Stimulated activated CD8-positive, alpha-beta memory T cell treated with anti-CD3 and anti-CD28 coated beads, Interleukin-7, amount 100 ng/mL, for 1 hour (primary cell): ENCODE measurements around the gene MIEF2.
A peak's percentile ranks its signal among the peaks of the same experiment; 100 is the strongest.
"Not testable (repeated sequence)": the region's sequence is repeated elsewhere in the genome, so short reads cannot be mapped to it uniquely, and the experiment has no call there.

ENCODE experiments used
- DNase-seq, 2 donors: peaks; one replicate each; pipeline ENCODE4 v3.0.0-alpha.2; 2020; ENCODE audit warnings: low read depth in 2 of 2

Gene MIEF2, protein sequence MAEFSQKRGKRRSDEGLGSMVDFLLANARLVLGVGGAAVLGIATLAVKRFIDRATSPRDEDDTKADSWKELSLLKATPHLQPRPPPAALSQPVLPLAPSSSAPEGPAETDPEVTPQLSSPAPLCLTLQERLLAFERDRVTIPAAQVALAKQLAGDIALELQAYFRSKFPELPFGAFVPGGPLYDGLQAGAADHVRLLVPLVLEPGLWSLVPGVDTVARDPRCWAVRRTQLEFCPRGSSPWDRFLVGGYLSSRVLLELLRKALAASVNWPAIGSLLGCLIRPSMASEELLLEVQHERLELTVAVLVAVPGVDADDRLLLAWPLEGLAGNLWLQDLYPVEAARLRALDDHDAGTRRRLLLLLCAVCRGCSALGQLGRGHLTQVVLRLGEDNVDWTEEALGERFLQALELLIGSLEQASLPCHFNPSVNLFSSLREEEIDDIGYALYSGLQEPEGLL

DNA sequence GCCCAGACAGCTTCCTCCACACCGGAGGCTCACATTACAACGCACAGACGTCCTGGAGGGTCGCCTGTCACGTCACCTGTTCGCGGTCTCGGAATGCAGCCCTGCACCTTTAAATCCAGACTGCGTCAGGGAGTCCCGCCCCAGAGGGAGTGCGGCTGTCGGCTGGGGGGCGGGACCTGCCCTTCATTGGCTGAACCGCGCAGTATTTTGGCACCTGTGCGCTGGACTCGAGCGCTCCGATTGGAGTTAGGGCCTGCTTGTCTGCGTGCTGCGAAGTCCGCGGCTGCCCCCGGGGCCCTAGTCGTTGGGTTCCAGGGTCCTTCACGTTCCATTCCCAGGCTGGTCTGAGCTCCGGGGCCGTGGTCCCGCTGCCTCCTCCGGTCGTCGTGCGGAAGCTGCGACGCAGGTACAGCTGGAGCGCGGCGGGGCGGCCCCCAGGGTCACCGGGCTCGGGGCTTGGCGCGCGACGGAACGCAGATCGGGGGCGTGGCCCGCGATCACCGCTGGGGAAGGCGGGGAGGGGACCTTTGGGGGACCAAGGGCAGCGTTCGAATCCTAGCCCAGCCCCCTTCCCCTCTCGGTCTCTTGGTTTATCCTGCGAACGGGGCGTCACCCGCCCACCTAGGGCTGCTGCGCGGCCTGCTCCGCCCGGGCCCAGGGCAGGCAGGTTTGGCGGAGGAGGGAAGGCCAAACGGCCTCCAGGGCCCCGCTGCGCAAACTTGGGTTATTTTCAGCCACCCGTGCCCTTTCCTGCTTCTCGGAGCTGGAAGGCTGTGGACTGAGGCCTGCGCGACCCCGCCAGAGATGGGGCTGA is at the start of gene MIEF2:
TSS of gene MIEF2 (plus strand) at position 331 of the 814 bp plus-strand sequence. CDS start 2,059 bp downstream, outside the sequence.
- peak; percentile 75 to 85 for DNase-seq

DNA sequence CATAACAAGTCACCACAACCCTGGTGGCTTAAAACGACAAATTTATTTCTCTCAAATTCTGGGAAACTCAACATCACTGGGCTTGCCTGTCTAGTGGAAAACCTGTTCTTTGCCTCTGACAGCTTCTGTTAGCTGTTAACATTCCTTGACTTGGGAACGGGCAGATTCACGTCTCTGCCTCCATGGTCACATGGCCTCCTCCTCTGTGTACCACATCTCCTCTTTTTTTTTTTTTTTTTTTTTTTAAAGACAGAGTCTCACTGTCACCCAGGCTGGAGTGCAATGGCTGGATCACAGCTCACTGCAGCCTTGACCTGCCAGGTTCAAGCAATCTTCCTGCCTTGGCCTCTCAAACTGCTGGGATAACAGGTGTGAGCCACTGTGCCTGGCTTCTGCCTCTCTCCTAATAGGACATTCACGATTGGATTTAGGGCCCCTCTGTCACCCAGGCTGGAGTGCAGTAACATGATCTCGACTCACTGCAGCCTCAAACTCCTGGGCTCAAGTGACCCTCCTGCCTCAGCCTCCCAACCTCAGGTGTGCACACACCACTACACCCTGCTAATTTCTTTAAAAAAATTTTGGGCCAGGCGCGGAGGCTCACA is 46.7 kb upstream of the MIEF2 start:
- DNase-seq = no peak

DNA sequence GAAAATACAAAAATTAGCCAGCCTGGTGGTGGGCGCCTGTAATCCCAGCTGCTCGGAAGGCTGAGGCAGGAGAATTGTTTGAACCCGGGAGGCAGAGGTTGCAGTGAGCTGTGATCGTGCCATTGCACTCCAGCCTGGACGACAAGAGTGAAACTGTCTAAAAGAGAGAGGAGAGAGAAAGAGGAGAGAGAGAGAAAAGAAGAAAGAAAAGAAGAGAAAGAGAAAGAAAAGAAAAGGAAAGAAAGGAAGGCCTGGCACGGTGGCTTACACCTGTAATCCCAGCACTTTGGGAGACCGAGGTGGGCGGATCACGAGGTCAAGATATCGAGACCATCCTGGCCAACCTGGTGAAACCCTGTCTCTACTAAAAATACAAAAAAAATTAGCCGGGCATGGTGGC is 43.6 kb upstream of the MIEF2 start:
- DNase-seq = not testable (repeated sequence)

DNA sequence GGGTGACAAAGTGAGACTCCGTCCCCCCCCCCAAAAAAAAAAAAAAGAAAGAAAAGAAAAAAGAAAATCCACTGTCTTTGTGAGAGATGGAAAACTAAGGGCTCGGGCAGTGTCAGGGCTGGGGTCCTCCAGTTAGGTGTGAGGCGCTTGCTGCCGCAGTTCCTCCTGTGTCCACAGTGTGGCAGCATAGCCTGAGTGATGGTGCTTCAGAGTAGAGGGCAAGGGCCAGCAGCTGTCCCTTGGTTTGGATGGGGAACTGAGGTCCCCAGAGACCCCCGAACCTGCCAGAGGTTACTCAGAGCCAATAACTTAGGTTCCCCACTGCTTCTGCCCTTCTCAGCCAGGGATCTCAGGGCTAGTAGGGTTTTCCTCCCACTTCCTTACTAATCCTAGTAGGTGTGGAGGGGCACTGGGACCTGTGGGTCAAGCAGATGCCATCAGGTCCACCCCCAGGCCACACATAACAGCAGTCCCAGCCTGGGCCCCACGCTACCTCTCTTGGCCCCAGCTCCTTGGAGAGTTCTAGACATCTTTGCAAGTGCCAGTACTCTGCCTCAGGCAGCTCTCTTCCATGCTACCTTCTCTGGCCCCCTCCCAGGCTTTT is 42.9 kb upstream of the MIEF2 start:
- DNase-seq = peak; percentile 34 to 48

DNA sequence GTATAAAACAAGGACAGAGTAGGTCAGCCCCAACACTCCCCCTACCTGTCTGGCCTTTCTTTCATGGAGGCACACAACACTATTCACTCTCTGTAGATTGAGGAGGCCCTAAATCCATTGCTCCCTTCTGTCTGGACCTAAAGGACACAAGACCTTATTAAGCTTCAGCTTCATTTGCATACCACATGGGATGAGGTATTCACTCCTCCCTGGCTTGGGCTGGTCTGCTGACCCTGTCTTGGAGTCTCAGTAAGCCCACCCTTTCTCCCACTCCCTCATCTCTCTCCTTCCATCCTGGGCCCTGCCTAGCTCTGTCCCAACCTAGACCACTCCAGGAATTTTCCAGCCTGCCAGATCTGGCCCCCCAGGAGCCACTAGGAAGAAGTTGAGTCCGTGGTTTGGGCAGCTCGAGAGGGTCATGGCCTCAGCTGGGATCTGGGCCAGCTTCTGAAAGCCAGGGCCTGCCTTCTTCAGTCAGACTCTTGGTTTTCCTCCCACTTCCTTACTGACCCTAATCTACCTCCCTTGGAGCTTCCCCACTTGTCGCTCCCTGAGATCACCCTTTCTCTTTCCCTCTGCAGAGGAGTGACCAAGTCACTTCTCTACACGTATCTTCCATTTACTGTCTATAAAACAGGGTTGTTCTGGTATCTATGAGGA is 41.6 kb upstream of the MIEF2 start:
- no peak for DNase-seq

DNA sequence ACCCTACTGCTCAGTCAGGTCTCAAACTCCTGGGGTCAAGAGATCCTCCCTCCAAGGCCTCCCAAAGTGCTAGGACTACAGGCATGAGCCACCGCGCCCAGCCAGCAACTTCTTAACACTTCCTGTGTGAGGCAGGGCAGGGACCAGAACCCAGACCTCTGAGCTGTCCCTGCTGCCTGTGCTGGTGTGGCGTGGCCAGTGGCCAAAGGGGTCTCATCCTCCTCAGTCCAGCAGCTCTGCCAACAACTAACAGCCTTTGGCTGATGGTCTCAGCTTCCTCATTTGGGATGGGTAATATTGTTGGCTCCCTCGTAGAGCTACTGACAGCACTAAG is 36.4 kb upstream of the MIEF2 start:
- no peak for DNase-seq

DNA sequence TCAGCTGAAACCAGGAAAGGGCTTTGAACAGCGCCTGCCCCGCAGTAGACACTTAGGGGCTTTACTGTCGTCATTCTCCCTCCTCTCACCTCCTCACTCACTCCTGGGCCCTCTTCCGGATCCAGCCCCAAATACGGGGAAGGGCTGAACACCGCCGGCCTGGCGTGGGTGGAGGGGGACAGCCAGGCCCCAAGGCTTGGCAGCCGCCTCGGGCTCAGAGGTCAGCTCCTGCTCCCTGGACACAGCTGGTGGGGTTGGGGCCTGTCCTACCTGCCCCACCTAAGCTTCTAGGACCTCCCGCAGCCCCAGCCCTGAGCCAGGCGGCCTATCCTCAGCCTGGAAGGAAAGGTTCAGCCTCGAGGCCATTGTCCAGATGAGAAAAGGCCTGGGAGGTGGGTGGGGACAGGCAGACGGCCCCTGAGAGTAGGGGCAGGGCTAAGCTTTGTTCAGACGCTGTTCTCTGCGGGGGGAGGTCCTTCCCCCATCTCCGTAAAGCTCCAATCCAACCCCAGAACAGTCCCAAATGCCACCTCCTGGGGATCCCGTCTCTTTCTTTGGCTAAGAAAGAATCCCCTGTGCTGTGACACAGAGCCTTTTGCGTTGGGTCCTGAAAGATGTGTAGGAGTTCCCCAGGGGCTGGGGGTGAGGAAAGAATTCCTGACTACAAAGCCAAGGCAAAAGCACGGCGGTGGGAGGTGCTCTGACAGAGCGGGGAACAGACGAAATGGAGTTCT is 35.9 kb upstream of the MIEF2 start:
- DNase-seq = no peak

DNA sequence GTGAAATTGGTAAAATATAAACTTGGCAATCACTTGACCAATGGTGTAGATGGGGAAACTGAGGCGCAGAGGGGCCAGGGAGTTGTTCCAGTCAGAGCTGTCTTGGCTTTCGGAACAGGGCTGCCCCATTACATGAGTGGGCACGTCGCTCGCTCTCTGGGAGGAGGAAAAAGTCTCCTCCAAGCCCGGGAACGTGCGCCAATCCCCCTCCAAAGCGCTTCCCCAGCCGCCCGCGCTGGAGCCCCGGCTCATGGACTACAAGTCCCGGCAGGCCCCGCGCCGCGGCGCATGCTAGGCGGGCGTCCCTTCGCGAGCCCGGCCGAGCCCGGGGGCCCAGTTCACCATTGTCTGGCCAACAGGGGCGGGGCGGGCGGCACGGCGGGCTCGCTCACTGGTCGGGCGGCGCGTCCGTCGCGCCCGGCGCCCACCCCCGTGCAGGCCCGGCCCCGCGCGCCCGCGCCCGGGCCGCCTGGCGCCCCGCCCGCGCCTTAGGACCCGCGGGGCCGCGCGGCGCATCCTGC is 35.3 kb upstream of the MIEF2 start, which contains the start of gene LLGL1:
TSS of gene LLGL1 (plus strand) at position 515 of the 521 bp plus-strand sequence. CDS start 48 bp downstream, outside the sequence.
- peak; percentile 89 to 93 for DNase-seq

DNA sequence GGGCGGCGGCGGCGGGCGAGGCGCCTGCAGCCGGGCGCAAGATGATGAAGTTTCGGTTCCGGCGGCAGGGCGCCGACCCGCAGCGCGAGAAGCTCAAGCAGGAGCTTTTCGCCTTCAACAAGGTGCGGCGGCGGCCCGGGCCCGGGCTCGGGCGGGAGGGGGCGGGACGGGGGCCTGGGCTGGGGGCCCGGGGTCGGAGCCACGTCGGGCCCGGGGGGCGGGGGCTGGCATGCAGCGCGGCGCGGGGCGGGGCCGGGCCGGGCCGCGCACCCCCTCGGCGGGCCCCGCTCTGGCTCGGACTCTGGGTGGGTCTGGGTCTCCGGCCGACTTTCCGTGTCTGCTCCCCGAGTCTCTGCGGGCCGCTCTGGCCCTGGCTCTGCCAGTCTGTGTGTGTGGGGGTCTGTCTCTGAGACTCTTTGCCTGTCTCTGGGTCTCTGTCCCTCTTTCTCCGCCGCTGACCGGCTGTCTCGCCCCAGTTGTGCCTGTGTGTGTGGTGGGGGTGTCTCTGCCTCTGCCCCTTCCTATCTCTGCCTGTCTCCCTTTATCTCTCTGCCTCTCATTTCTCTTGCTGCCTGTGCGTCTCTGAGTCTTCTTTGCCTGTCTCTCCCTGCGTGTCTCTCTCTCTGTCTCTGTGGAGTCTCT is 34.7 kb upstream of the MIEF2 start:
- peak in 1 of 2 donors; percentile 14 for DNase-seq

DNA sequence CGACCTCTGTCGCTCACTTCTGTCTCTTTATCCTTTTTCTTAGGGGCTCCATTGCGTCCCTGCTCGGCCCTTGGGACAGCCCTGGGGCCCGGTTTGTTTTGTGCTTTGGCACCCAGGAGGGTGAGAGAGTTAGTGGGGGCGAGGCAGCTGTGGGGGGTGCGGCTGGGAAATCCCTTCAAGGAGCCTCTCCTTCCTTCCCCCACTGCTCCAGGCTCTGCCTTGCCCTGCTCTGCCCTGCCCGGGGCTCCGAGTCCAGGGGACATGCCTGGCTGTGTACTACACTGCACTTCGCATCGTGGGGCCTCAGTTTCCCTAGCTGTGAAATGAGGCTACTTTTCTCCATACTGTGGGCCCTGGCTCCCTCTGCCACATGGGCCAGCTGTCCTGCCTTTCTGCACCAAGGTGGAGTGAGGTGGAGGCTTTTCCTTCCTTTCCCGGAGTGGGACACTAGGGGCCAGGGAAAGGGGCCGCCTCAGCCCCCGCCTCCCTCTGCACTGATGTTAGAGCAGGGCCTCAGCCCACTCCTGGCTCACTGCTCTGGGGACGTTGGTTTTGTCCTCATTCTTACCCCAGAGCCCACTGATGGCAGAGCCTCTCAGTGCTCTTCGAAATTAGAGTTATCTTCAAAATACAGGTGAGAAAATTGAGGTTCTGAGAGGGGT is 34.0 kb upstream of the MIEF2 start:
- no peak for DNase-seq

DNA sequence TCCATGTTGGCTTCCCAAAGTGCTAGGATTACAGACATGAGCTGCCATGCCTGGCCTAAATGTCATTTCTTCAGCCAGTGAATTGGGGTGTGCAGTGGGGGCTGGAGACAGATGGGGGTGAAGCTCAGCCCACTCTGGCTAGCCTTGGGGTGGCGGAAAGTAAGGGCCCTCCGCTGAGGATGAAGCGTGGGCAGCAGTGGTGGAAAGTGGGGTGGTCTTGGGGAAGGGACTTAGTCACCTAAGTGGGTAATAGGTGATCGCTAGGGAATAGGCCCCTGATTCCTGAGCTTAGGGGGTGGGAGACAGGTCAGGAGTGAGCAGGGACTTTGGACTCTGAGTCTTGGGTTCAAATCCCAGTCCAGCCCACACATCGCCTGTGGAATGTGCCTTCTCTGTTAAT is 32.8 kb upstream of the MIEF2 start:
- DNase-seq = no peak

DNA sequence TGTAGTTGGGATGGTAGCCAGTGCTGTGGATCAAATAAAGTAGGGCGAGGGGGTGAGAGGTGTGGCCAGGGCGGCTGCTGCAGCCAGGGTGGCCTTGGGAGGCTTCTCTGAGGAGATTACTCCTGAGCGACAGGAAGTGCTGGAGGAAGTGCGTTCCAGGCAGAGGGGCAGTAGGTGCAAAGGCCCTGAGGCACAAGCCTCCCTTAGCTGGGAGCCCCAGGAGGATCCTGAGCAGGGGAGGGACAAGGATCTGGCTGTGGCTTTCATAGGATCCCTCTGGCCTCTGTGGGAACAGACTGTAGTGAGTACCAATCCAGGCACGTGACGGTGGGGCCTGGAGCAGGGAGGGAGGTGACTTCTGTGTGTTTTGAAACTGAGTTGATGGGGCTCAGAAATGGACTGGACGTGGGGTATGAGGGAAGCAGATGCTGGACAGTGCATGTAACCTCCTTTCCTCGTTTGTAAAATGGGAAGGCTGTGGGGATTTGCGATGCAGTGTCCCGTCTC is 32.2 kb upstream of the MIEF2 start:
- no peak for DNase-seq

DNA sequence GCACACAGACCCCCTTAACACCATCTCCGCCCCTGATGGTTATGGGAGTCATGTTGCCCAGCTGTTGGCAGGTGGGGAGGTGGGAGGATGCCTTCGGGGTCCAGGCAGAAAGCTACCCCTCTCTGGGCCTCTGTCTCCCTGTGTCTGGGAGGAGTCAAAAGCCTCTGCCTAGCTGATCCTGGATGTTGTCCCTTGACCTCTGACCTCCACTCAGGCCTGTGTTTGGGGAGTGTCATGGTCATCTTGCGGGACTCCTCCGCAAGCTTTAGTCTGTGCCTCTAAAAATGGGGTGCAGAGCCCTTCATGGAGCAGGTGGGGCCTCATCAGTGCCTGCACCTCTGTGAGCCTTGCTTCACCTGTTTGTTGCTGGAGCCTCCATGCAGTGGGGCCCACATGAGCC is 31.2 kb upstream of the MIEF2 start:
- DNase-seq = no peak

DNA sequence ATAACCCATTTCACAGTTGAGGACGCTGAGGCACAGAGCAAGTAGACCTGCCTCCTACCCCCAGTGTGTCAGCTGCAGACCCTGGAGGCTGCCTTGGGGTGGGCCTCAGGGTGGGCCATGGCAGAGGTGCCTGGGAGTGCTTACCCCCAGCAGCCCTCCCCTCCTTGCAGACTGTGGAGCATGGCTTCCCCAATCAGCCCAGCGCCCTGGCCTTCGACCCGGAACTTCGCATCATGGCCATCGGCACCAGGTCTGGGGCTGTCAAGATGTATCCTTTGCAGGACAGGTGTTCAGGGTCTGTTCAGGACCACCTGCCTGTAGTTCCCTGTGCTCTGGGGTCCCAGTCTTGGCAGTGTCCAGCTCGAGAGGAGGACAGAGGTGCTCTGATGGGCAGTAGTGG is 30.7 kb upstream of the MIEF2 start:
- DNase-seq = no peak

DNA sequence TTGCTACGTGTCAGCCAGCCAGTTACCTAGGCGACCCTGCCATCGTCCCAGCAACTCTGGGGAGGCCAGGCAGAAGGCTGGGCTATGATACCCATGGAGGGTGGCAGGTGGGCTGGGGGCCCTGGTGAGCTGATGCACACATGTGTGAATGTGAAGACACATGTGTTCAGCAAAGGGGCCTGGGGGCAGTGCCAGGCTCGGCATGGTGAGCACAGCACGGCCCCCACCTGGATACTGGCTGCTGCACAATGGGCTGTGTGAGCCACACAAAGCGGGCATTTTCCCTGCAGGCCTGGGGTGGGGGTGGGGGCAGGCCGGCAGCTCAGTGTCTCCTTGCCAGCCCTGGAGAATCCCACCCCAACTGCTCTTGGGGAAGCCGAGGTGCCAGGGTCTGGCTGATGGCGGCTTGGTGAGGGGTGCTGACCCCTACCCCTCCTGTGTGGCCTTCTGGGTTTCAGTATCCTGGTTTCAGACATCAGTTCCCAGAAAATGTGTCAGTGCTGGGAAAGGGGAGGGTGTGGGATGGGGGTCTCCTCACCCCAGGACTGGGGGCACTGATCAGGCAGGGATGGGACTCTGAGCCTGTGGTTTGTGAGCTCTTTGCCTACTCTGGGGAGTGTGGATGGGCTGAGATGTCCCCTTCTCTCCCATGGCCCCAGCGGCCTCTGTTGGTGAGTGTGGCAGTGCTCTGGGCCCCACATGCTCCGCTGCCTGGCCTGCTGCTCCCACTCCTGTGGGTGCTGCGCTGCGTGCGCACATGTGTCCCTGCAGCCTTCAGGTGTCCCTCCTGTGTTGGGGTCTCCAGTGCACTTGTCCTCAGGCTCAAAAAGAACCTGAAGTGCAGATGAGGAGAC is 29.9 kb upstream of the MIEF2 start:
- DNase-seq = no peak

DNA sequence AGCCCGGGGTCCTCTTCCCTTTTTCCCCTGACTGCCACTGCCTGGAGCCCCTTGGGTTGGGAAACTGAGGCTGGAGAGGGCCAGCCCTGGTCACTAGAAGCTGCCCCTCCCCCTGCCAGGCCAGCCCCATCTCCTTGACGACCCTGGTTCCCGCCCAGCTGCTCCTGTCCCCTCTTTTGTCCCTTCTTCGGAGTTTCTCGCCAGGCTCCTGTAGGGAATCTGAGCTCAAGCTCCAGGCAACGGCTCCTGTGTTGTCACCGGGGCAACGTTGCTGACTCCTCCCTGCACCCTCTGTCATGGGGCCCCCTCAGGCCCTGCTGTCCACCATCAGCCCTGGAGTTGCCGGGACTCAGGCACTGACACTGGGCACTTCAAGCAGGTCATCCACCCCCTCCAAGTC is 29.3 kb upstream of the MIEF2 start:
- no peak for DNase-seq

DNA sequence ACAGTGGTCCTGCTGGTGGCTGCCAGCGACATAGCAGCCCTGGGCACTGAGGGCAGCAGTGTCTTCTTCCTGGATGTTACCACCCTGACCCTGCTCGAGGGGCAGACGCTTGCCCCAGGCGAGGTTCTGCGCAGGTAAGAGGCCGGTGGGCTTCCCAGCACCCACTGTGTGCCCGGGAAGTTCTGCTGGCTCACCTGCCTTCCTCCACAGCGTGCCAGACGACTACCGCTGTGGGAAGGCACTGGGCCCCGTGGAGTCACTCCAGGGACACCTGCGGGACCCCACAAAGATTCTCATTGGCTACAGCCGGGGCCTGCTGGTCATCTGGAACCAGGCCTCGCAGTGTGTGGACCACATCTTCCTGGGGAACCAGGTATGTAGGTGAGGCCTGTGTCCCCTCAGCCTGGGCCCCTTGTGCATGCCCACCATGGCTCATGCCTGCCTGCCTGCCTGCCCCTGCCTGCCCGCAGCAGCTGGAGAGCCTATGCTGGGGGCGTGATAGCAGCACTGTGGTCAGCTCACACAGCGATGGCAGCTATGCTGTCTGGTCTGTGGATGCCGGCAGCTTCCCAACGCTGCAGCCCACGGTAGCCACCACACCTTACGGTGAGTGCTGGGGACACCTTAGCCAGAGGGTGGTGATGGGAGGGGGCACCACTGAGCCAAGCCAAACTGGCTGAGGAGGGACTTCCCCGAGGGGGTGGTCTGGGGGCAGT is 26.5 kb upstream of the MIEF2 start:
- no peak for DNase-seq
